K562 (cell line): ENCODE data around the gene HMGB2. TPM values are rescaled to one million over a fixed set of nuclear protein-coding genes. Genes with fewer than 3 reads are reported as not detected.

ENCODE experiments used
- ATF6 ChIP-seq: sonication (generic); formaldehyde crosslinking; IDR thresholded peaks from 2 replicates; pipeline ENCODE4 v1.4.0; 2020; ENCODE audit warnings: mild to moderate bottlenecking, missing genetic modification reagents
- E2F3 ChIP-seq: fragments of 250-450 bp; sonication (Bioruptor Pico); IDR thresholded peaks from 2 replicates; pipeline ENCODE4 v1.4.0; 2020; ENCODE audit warnings: mild to moderate bottlenecking
- E4F1 ChIP-seq: fragments of 250-450 bp; sonication (Bioruptor Pico); IDR thresholded peaks from 2 replicates; pipeline ENCODE4 v1.5.0; 2021; ENCODE audit warnings: mild to moderate bottlenecking, borderline replicate concordance
- GATAD2B ChIP-seq: fragments of 450-650 bp; IDR thresholded peaks from 2 replicates; pipeline ENCODE4 v1.6.1; 2017; ENCODE audit warnings: mild to moderate bottlenecking, borderline replicate concordance
- MECOM ChIP-seq: fragments of 250-450 bp; sonication (Bioruptor Pico); IDR thresholded peaks from 2 replicates; pipeline ENCODE4 v1.8.0; 2022; ENCODE audit warnings: inconsistent platforms
- NCOA2 ChIP-seq, 2 experiments: fragments of 450-650 bp; IDR thresholded peaks; 2 replicates each; pipeline ENCODE4 v1.6.1; 2018; ENCODE audit warnings: mild to moderate bottlenecking in 2 of 2, moderate library complexity in 1 of 2; ENCODE audit not compliant: partially characterized antibody in 2 of 2
- NCOR1 ChIP-seq: fragments of 450-650 bp; IDR thresholded peaks from 2 replicates; pipeline ENCODE4 v1.6.1; 2016; ENCODE audit warnings: mild to moderate bottlenecking, moderate library complexity
- NR2F6 ChIP-seq: fragments of 450-650 bp; formaldehyde crosslinking; IDR thresholded peaks from 2 replicates; pipeline ENCODE4 v1.4.0; 2020; ENCODE audit warnings: mild to moderate bottlenecking
- RHOXF2B ChIP-seq: fragments of 250-450 bp; sonication (Bioruptor Pico); conservative IDR thresholded peaks from 2 replicates; pipeline ENCODE4 v1.5.1; 2021
- SMARCA4 ChIP-seq: fragments of 450-650 bp; IDR thresholded peaks from 2 replicates; pipeline ENCODE4 v1.6.1; 2016
- STAG1 ChIP-seq: sonication (generic); formaldehyde crosslinking; IDR thresholded peaks from 2 replicates; pipeline ENCODE4 v1.5.0; 2020; ENCODE audit warnings: missing genetic modification reagents, borderline replicate concordance
- ZBTB17 ChIP-seq: fragments of 450-650 bp; formaldehyde crosslinking; IDR thresholded peaks from 2 replicates; pipeline ENCODE4 v1.4.0; 2020; ENCODE audit warnings: mild to moderate bottlenecking
- ZKSCAN8 ChIP-seq: fragments of 200-800 bp; sonication (Bioruptor generic); IDR thresholded peaks from 2 replicates; pipeline ENCODE4 v1.6.1; 2016; ENCODE audit warnings: missing genetic modification characterization, missing compliant biosample characterization
- ZNF134 ChIP-seq: fragments of 250-450 bp; sonication (Bioruptor Pico); conservative IDR thresholded peaks from 2 replicates; pipeline ENCODE4 v1.4.0; 2020
- ZNF699 ChIP-seq: fragments of 250-450 bp; sonication (Bioruptor Pico); IDR thresholded peaks from 2 replicates; pipeline ENCODE4 v1.8.0; 2021; ENCODE audit warnings: mild to moderate bottlenecking, moderate library complexity; ENCODE audit not compliant: insufficient replicate concordance
- ZNF830 ChIP-seq: fragments of 250-450 bp; sonication (Bioruptor Pico); IDR thresholded peaks from 2 replicates; pipeline ENCODE4 v1.5.0; 2021; ENCODE audit warnings: mild to moderate bottlenecking
- polyA plus RNA-seq, 8 experiments: library from polyadenylated mRNA; depleted of rRNA in 4 of 8; stranded (reverse) in 5 of 8; unstranded in 3 of 8; fragments of >200 nt; fragmentation: Nextera tagmentation in 2 of 8; fragmentation: Illumina TruSeq in 1 of 8; extraction: Ambion mirVana in 2 of 8; extraction: Trizol in 1 of 8; gene quantifications; 2 replicates each; pipeline versions ENCODE4 v1.2.1 to v1.2.3, GENCODE V29; 2011 to 2014; ENCODE audit warnings: inconsistent platforms in 1 of 8, missing spikeins in 1 of 8
- total RNA-seq, 7 experiments: library from RNA; depleted of rRNA in 6 of 7; stranded (reverse); fragments of >200 nt in 6 of 7; fragmentation: Illumina TruSeq in 2 of 7; extraction: Trizol in 2 of 7; gene quantifications; 2 replicates each; pipeline versions ENCODE4 v1.2.1 to v1.2.3, GENCODE V29; 2011 to 2021; ENCODE audit warnings: low replicate concordance in 1 of 7
- TF ChIP-seq, protein P1 (sequence below): fragments of 250-450 bp; sonication (Bioruptor Pico); IDR thresholded peaks from 2 replicates; pipeline ENCODE4 v1.5.0; 2021
- TF ChIP-seq, protein P2 (sequence below): fragments of 250-450 bp; sonication (Bioruptor Pico); IDR thresholded peaks from 2 replicates; pipeline ENCODE4 v1.8.0; 2021; ENCODE audit warnings: mild to moderate bottlenecking, moderate library complexity

HMGB2 gene
- total and polyA plus RNA-seq, 9 of the 15 experiments (the other 6 are each of a cell fraction or from before 2014, with no cell fraction given): 309 to 822 (median 626) TPM

DNA sequence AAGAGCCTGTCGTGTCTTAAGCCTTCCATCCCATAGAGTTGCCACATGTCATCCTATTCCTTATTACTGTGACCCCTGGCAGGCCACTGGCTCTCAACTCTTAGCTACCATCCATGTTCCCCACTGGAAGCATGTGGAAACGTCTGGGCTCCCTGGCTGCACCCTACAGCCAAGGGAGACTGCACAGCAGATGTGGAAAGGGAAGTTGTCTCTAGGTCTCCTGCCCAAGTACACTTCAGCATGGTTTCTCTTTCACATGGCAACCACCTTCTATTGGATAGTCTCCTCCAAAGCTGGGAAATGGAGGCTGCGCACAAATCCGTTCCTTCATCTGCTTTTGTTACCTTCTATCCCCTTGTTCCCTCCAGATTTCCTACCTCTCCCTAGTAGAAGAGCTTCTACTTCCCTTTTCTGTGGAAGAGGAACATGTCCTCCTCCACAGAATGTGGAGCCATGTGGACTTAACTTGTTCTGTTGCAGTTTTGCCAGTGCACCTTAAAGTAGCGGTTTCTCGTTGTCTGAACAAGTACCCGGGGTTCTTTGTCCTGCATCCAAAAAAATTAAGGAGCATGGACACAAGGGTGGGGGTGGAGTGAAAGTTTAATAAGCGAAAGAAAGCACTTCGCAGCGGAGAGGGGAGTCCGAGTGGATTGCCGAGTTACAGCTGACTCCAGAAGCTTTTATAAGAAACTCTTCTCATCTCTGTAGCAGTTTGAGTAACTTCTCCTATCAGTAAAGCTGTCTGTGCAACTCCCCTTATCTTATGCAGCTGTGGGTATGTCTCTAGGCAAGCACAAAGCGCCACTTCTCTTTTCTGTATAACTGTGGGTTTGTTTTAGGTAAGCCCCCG is 52.5 kb downstream of the HMGB2 start (continued):
- TF ChIP-seq, protein P1, sequence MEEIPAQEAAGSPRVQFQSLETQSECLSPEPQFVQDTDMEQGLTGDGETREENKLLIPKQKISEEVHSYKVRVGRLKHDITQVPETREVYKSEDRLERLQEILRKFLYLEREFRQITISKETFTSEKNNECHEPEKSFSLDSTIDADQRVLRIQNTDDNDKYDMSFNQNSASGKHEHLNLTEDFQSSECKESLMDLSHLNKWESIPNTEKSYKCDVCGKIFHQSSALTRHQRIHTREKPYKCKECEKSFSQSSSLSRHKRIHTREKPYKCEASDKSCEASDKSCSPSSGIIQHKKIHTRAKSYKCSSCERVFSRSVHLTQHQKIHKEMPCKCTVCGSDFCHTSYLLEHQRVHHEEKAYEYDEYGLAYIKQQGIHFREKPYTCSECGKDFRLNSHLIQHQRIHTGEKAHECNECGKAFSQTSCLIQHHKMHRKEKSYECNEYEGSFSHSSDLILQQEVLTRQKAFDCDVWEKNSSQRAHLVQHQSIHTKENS: no peak
- TF ChIP-seq ATF6 (no peak), NCOR1 (peak; percentile 68), SMARCA4 (peak; percentile 77), ZNF134 (CRISPR knock-in tag) (no peak), ZKSCAN8 (CRISPR knock-in tag) (no peak), ZNF830 (no peak), ZNF699 (CRISPR knock-in tag) (no peak), RHOXF2B (no peak), ZBTB17 (CRISPR knock-in tag) (no peak), E2F3 (CRISPR knock-in tag) (no peak), GATAD2B (no peak), NR2F6 (CRISPR knock-in tag) (no peak), STAG1 (CRISPR knock-in tag) (no peak), E4F1 (CRISPR knock-in tag) (no peak), NCOA2 (IDR thresholded peaks at IDR 0.05; ENCODE audit: partially characterized antibody in 2 of 2) (no peak), MECOM (no peak)
- TF ChIP-seq, protein P2, sequence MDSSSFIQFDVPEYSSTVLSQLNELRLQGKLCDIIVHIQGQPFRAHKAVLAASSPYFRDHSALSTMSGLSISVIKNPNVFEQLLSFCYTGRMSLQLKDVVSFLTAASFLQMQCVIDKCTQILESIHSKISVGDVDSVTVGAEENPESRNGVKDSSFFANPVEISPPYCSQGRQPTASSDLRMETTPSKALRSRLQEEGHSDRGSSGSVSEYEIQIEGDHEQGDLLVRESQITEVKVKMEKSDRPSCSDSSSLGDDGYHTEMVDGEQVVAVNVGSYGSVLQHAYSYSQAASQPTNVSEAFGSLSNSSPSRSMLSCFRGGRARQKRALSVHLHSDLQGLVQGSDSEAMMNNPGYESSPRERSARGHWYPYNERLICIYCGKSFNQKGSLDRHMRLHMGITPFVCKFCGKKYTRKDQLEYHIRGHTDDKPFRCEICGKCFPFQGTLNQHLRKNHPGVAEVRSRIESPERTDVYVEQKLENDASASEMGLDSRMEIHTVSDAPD: no peak
